Liver (tissue), 3 donors: ENCODE data around the gene CDH13.

Experiments used
- REST ChIP-seq: IDR thresholded peaks from 2 replicates; pipeline ENCODE4 v1.6.1; 2016; ENCODE audit warnings: antibody characterized with exemption, mild to moderate bottlenecking
- TAF1 ChIP-seq: conservative IDR thresholded peaks from 2 replicates; pipeline ENCODE4 v1.6.1; 2016; ENCODE audit warnings: antibody characterized with exemption, mild to moderate bottlenecking
- TF ChIP-seq, protein P1 (sequence below): fragments of 150-350 bp; IDR thresholded peaks from 2 replicates; pipeline ENCODE4 v1.5.1; 2017; ENCODE audit warnings: improper control_type of control experiment, low read depth, low read length; ENCODE audit not compliant: missing input control
- donor health status: healthy.
- donor health status: healthy.

DNA sequence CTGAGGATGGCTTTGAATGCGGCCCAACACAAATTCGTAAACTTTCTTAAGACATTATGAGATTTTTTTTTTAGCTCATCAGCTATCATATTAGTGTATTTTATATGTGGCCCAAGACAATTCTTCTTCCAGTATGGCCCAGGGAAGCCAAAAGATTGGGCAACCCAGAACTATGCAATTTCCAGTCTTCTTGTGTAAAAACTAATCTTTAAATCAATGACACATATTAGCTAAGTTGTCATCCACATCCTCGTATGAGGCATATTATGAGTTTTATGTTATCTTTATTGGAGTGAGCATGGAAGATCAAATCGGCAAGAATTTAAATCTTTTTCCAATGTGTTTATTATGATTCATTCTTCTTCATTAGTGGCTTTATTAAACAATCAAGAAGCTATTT lies 982.4 kb downstream of the CDH13 start:
- no peak for TF ChIP-seq REST
- TF ChIP-seq, protein P1, sequence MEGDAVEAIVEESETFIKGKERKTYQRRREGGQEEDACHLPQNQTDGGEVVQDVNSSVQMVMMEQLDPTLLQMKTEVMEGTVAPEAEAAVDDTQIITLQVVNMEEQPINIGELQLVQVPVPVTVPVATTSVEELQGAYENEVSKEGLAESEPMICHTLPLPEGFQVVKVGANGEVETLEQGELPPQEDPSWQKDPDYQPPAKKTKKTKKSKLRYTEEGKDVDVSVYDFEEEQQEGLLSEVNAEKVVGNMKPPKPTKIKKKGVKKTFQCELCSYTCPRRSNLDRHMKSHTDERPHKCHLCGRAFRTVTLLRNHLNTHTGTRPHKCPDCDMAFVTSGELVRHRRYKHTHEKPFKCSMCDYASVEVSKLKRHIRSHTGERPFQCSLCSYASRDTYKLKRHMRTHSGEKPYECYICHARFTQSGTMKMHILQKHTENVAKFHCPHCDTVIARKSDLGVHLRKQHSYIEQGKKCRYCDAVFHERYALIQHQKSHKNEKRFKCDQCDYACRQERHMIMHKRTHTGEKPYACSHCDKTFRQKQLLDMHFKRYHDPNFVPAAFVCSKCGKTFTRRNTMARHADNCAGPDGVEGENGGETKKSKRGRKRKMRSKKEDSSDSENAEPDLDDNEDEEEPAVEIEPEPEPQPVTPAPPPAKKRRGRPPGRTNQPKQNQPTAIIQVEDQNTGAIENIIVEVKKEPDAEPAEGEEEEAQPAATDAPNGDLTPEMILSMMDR = no peak
- TF ChIP-seq TAF1 = no peak
